Renal cortex interstitium (tissue), 11 donors: Measurements from ENCODE around the gene MYO5B. TPM values are rescaled to one million over a fixed set of nuclear protein-coding genes. Genes with fewer than 3 reads are reported as not detected.

Source experiments
- DNase-seq, 11 donors: peaks; one replicate each; pipeline ENCODE4 v3.0.0-alpha.2; 2013; ENCODE audit warnings: low read depth in 9 of 11, low spot score in 4 of 11; ENCODE audit errors: extremely low read depth in 1 of 11
- polyA plus RNA-seq, 3 donors: library from polyadenylated mRNA; unstranded; fragments of 120-200 nt; gene quantifications; one replicate each; pipeline ENCODE4 v1.2.1, GENCODE V29; 2013; ENCODE audit not compliant: insufficient read length in 3 of 3

Gene MYO5B
- polyA plus RNA-seq, 3 donors = 25.7 to 31.3 (median 27.1) TPM

- DNase-seq = no peak
Observed at GRCh38 chr18:50090370-50091312, 104.3 kb downstream of the MYO5B start.

DNA sequence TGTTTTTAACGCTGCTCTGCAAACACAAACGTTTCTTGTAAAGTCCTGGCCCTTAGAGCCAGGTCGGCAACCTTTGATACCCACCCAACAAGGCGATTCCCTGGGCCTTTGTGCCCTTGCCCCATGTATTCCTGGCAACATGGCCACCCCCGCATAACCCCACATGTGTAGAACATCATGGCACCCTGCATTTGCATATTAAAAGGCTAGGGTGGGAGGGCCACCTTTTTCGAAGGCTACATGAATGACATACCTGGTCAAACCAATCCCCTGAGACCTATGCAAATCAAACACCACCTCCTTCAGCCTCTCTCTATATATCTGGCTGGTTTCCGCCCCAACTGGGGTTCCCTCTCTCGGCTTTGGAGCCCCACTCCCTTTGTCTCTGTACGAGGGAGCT lies 105.2 kb downstream of the MYO5B start:
- DNase-seq = no peak

DNA sequence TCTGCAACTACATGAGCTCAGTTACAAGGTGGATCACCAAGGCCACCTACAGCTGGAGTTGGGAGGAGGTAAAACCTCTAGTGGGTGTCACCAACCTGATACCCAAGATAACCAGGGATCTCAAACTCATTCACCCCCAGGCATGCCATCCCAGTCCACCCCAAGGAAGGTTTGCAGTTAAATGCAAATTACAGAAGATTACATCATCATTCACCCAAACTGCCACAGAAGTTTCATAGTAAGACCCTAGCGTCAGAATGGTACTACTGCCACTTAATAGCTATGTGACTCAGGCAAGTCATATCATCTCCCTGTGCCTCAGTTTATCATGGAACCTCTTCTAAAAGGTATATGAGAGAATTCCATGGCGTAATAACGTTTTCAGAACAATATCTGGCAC lies 111.2 kb downstream of the MYO5B start:
- DNase-seq = no peak

- no peak for DNase-seq
Observed at GRCh38 chr18:50080932-50081560, 113.9 kb downstream of the MYO5B start.

- DNase-seq = no peak
Observed at GRCh38 chr18:50080316-50080715, 114.6 kb downstream of the MYO5B start.

GRCh38 chr18:50079571-50080295 lies 115.2 kb downstream of the MYO5B start:
- no peak for DNase-seq

GRCh38 chr18:50076277-50076676 lies 118.7 kb downstream of the MYO5B start:
- no peak for DNase-seq

- DNase-seq = no peak
Observed at GRCh38 chr18:50075772-50076171, 119.2 kb downstream of the MYO5B start.

DNA sequence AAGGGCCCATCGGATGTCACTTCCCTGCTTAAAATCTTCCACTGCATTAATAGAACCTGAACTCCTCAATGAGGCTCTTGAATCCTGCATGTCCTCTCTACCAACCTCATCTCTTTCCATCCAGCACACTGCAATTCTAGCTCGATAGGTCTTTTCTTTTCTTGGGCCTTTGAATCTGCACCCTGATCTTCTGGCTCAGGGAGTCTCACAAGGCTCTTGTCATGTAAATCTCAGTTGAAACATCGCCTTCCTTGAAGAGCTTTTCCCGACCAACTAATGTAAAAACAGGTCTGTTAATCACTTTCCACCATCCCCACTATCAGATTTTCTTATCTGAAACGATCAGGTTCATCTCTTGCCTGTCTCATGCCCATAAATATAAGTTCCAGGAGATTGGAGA lies 120.5 kb downstream of the MYO5B start:
- DNase-seq = no peak

- no peak for DNase-seq
Observed at GRCh38 chr18:50073319-50073718, 121.6 kb downstream of the MYO5B start.

DNA sequence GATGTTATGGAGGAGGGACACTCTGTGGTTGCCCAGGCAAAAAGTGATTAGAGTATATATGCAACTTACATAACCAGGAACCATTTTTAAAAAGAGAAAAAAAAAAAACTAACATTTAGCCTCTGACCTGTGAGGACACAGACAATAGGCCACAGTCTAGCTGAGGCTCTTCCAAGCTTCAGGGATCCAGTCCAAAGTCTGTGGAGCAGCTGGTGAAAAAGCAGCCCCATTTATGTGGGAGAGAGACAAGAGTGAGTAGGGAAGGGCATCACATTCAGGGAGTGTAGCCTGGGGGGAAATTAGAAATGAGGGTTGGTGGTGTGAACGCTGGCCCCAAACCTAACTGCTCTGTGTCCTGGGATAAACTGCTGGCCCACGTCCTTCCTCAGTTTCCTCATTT lies 122.8 kb downstream of the MYO5B start:
- DNase-seq = no peak

GRCh38 chr18:50071397-50071796 lies 123.5 kb downstream of the MYO5B start:
- peak in 2 of 11 donors; percentile 7 to 9 for DNase-seq

- DNase-seq = no peak
Observed at GRCh38 chr18:50069422-50069821, 125.5 kb downstream of the MYO5B start.

DNA sequence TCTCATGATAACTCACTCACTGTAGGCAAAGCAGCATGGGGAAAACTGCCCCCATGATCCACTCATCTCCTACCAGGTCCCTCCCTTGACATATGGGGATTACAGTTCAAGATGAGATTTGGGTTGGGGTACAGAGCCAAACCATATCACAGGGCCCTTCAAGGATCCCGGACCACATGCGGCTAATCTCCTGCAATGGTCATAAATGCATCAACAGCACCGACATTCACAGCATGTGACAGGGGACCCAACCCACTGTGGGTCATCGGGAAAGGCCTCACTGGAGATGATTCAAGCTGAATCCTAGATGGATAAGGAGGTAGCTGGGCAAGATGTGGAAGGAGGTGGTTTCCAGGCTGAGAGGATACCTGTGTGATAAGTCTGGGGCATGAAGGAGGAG lies 129.4 kb downstream of the MYO5B start:
- no peak for DNase-seq

DNA sequence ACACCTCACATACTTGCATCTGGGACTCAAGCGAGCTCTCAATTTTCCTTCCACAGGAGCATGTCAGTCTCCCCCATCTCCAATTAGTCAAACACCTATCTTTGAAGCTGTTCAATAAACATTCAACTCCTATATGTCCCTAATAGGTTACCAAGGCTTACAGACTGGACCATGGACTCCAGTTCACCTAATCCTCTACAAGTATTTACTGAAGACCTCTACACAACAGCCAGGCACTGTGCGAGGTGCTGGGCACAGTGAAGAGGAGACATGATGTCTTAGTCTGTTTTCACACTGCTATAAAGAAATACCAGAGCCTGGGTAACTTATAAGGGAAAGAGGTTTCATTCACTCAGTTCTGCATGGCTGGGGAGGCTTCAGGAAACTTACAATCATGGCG lies 129.9 kb downstream of the MYO5B start:
- no peak for DNase-seq

DNA sequence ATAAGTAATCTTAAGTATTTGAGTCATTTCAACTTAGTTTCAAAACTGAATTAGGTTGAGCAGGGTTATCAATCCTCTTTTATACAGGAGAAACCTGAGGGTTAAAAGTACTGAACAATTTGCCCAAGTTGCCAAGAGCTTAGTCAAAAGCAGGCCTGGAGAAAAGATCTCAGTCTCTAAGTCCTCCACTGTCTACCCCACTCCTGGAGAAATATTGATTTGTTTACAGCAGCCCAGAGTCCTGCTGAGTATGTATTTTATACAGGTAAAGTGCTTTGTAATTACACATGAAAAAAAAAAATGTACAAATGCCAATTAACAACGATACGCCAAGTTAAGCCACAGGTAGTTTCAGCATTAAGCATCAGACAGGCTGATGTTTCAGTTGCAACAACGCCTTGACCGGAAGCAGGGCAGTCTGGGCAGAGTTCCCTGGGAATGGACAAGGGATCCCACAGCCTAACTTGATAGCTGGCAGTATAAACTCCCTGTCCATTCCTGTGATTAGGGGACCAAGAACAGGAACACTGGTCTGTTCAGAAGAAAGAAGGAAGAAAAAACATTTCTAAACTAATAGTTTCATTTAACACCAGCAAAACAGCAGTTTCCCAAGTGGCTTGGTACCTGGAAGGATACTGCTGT lies 132.9 kb downstream of the MYO5B start:
- DNase-seq = no peak

- DNase-seq = no peak
Observed at GRCh38 chr18:50060822-50061221, 134.1 kb downstream of the MYO5B start.

- no peak for DNase-seq
Observed at GRCh38 chr18:50058731-50059130, 136.2 kb downstream of the MYO5B start.

- no peak for DNase-seq
Observed at GRCh38 chr18:50057009-50057408, 137.9 kb downstream of the MYO5B start.
